ENCODE measurements around the gene NPB.

The NPB gene

GRCh38 chr17:81920612-81921536 lies 18.8 kb downstream of the NPB start:
- Histone ChIP-seq H3K36me3 (ENCODE audit: low read depth) (peaks cover 24% of the 10 kb centered on the region), H3K9me3 (ENCODE audit: severe bottlenecking) (no peaks in the 10 kb centered on the region), H3K27ac (ENCODE audit: poor library complexity, severe bottlenecking) (no peak overlapping the region), H3K4me3 (ENCODE audit: severe bottlenecking) (no peak overlapping the region), H3K4me1 (ENCODE audit: insufficient read depth, poor library complexity, severe bottlenecking) (peaks cover 18% of the 10 kb centered on the region), H3K27me3 (ENCODE audit: insufficient read depth, poor library complexity, severe bottlenecking) (no peaks in the 10 kb centered on the region)
- DNase-seq (ENCODE audit: low spot score) (no peak), ATAC-seq (ENCODE audit: low read depth) (no peak)
- TF ChIP-seq CTCF (IDR thresholded peaks at IDR 0.05; ENCODE audit: poor library complexity, severe bottlenecking): no peak

- H3K36me3 ChIP-seq (ENCODE audit: low read depth): peaks cover 20% of the 10 kb centered on the region
- no peak for ATAC-seq (ENCODE audit: low read depth)
- H3K27ac ChIP-seq (ENCODE audit: poor library complexity, severe bottlenecking): no peak overlapping the region
- peaks cover 20% of the 10 kb centered on the region for H3K4me1 ChIP-seq (ENCODE audit: insufficient read depth, poor library complexity, severe bottlenecking)
- no peak for DNase-seq (ENCODE audit: low spot score)
- no peaks in the 10 kb centered on the region for H3K27me3 ChIP-seq (ENCODE audit: insufficient read depth, poor library complexity, severe bottlenecking)
- no peaks in the 10 kb centered on the region for H3K9me3 ChIP-seq (ENCODE audit: severe bottlenecking)
- no peak for TF ChIP-seq CTCF (IDR thresholded peaks at IDR 0.05; ENCODE audit: poor library complexity, severe bottlenecking)
- no peak overlapping the region for H3K4me3 ChIP-seq (ENCODE audit: severe bottlenecking)
Measured at GRCh38 chr17:81921537-81921862, 19.5 kb downstream of the NPB start.

- Histone ChIP-seq H3K27me3 (ENCODE audit: insufficient read depth, poor library complexity, severe bottlenecking) (no peaks in the 10 kb centered on the region), H3K36me3 (ENCODE audit: low read depth) (peaks cover 20% of the 10 kb centered on the region), H3K27ac (ENCODE audit: poor library complexity, severe bottlenecking) (no peak overlapping the region), H3K9me3 (ENCODE audit: severe bottlenecking) (no peaks in the 10 kb centered on the region), H3K4me1 (ENCODE audit: insufficient read depth, poor library complexity, severe bottlenecking) (peaks cover 14% of the 10 kb centered on the region), H3K4me3 (ENCODE audit: severe bottlenecking) (no peak overlapping the region)
- no peak for TF ChIP-seq CTCF (IDR thresholded peaks at IDR 0.05; ENCODE audit: poor library complexity, severe bottlenecking)
- ATAC-seq (ENCODE audit: low read depth): no peak
- no peak for DNase-seq (ENCODE audit: low spot score)
Measured at GRCh38 chr17:81921996-81922565, 20.0 kb downstream of the NPB start.

GRCh38 chr17:81922566-81923301 lies 20.7 kb downstream of the NPB start:
- Histone ChIP-seq H3K4me3 (ENCODE audit: severe bottlenecking) (no peak overlapping the region), H3K9me3 (ENCODE audit: severe bottlenecking) (no peaks in the 10 kb centered on the region), H3K27me3 (ENCODE audit: insufficient read depth, poor library complexity, severe bottlenecking) (no peaks in the 10 kb centered on the region), H3K36me3 (ENCODE audit: low read depth) (peaks cover 20% of the 10 kb centered on the region), H3K27ac (ENCODE audit: poor library complexity, severe bottlenecking) (peak overlapping the region; percentile 90), H3K4me1 (ENCODE audit: insufficient read depth, poor library complexity, severe bottlenecking) (peaks cover 14% of the 10 kb centered on the region)
- TF ChIP-seq CTCF (IDR thresholded peaks at IDR 0.05; ENCODE audit: poor library complexity, severe bottlenecking): no peak
- DNase-seq (ENCODE audit: low spot score) (no peak), ATAC-seq (ENCODE audit: low read depth) (no peak)

All from RWPE2 (cell line).